Measurements from ENCODE around the gene TM9SF1. TPM values are rescaled to one million over a fixed set of nuclear protein-coding genes. Genes with fewer than 3 reads are reported as not detected.

The TM9SF1 gene
- total and polyA plus RNA-seq, 2 of the 13 experiments (the other 11 are each of a cell fraction or from before 2014, with no cell fraction given) = 83.2 to 110 TPM

DNA sequence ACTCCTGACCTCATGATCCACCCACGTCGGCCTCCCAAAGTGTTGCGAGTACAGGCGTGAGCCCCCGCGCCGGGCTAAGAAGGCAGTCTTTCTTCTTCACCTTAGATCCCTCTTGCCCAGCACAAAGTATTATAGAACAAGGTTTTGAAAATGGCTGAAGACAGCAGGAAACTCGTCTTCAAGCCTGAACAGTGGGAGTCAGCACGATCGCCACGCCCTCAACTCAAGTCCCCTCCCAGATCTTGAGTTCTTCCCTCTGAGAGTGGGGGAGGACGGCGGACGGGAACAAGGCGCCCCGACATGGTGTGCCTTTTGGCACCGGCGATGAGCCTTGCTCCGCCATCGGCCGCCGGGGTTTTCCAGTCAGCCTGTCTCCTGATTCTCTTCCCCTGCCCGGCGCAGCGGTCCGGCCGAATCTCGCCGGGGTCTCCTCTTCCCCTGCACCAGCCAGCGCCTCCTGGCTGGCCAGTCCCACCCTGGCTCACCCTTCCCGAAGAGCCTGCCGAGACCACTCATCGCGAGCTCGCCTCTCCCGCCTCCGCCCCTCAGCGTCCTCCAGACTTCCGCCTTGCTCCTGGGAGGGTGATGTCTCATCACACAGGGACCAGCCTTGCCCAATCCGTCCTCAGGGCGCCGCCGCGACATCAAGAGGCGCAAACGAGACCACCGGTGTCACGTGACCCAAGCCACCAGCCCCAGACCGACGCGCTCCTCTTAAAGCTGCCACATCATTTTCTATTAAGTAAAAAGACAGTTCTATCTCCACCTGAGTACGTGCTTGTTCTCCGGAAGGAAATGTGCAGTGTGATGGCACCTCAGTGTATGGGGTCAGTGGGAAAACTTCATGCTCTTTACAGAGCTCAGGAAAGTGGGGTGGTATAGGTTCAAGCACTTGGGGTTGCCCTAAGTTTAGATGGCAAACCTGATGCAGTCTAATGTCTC, 18.0 kb upstream of the TM9SF1 start, which contains the start of gene CHMP4A (continued):
- TF ChIP-seq EZH2 (conservative IDR thresholded peaks at IDR 0.05; ENCODE audit: low read depth, low read length) = no peak
- TF ChIP-seq ZKSCAN5 (CRISPR knock-in tag; IDR thresholded peaks at IDR 0.05) = peak; percentile 82
- TF ChIP-seq PRDM15 (CRISPR knock-in tag; IDR thresholded peaks at IDR 0.05) = 0 out of 2 replicates have a peak, but pooled peaks have one; percentile 73
- TF ChIP-seq ZNF350 (CRISPR knock-in tag; IDR thresholded peaks at IDR 0.05; ENCODE audit: borderline replicate concordance, low read depth) = peak; percentile 99
- no peak; the same call in 1 of the 2 replicates for TF ChIP-seq CAMTA2 (CRISPR knock-in tag; IDR thresholded peaks at IDR 0.05; ENCODE audit: borderline replicate concordance)
- no peak; the same call in 1 of the 2 replicates for TF ChIP-seq DNMT3B (CRISPR knock-in tag; conservative IDR thresholded peaks at IDR 0.05)
- TF ChIP-seq KMT2A (CRISPR knock-in tag; IDR thresholded peaks at IDR 0.05) = peak; percentile 100
- peak; percentile 98 for TF ChIP-seq HOMEZ (CRISPR knock-in tag; IDR thresholded peaks at IDR 0.05; ENCODE audit: low read depth)
- TF ChIP-seq SAP130 (CRISPR knock-in tag; IDR thresholded peaks at IDR 0.05; ENCODE audit: low read depth) = peak; percentile 100
- TF ChIP-seq ZNF773 (CRISPR knock-in tag; IDR thresholded peaks at IDR 0.05; ENCODE audit: borderline replicate concordance) = peak; percentile 96
- peak; percentile 60 for TF ChIP-seq RBAK (CRISPR knock-in tag; IDR thresholded peaks at IDR 0.05)
- TF ChIP-seq ZNF703 (CRISPR knock-in tag; IDR thresholded peaks at IDR 0.05; ENCODE audit: borderline replicate concordance) = no peak
- no peak for TF ChIP-seq ZNF326 (CRISPR knock-in tag; IDR thresholded peaks at IDR 0.05; ENCODE audit: borderline replicate concordance)
- peak; percentile 95; the same call in 1 of the 2 replicates for TF ChIP-seq CEBPB (IDR thresholded peaks at IDR 0.05; ENCODE audit: borderline replicate concordance, low read depth, low read length)
- TF ChIP-seq, protein P1, sequence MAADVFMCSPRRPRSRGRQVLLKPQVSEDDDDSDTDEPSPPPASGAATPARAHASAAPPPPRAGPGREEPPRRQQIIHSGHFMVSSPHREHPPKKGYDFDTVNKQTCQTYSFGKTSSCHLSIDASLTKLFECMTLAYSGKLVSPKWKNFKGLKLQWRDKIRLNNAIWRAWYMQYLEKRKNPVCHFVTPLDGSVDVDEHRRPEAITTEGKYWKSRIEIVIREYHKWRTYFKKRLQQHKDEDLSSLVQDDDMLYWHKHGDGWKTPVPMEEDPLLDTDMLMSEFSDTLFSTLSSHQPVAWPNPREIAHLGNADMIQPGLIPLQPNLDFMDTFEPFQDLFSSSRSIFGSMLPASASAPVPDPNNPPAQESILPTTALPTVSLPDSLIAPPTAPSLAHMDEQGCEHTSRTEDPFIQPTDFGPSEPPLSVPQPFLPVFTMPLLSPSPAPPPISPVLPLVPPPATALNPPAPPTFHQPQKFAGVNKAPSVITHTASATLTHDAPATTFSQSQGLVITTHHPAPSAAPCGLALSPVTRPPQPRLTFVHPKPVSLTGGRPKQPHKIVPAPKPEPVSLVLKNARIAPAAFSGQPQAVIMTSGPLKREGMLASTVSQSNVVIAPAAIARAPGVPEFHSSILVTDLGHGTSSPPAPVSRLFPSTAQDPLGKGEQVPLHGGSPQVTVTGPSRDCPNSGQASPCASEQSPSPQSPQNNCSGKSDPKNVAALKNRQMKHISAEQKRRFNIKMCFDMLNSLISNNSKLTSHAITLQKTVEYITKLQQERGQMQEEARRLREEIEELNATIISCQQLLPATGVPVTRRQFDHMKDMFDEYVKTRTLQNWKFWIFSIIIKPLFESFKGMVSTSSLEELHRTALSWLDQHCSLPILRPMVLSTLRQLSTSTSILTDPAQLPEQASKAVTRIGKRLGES (CRISPR knock-in tag; IDR thresholded peaks at IDR 0.05; ENCODE audit: borderline replicate concordance) = no peak
- TF ChIP-seq, protein P2, sequence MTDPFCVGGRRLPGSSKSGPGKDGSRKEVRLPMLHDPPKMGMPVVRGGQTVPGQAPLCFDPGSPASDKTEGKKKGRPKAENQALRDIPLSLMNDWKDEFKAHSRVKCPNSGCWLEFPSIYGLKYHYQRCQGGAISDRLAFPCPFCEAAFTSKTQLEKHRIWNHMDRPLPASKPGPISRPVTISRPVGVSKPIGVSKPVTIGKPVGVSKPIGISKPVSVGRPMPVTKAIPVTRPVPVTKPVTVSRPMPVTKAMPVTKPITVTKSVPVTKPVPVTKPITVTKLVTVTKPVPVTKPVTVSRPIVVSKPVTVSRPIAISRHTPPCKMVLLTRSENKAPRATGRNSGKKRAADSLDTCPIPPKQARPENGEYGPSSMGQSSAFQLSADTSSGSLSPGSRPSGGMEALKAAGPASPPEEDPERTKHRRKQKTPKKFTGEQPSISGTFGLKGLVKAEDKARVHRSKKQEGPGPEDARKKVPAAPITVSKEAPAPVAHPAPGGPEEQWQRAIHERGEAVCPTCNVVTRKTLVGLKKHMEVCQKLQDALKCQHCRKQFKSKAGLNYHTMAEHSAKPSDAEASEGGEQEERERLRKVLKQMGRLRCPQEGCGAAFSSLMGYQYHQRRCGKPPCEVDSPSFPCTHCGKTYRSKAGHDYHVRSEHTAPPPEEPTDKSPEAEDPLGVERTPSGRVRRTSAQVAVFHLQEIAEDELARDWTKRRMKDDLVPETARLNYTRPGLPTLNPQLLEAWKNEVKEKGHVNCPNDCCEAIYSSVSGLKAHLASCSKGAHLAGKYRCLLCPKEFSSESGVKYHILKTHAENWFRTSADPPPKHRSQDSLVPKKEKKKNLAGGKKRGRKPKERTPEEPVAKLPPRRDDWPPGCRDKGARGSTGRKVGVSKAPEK (CRISPR knock-in tag; IDR thresholded peaks at IDR 0.05; ENCODE audit: borderline replicate concordance) = no peak
- no peak for TF ChIP-seq ZBTB21 (CRISPR knock-in tag; IDR thresholded peaks at IDR 0.05)
